ENCODE data around the gene TMEM178A.

DNA sequence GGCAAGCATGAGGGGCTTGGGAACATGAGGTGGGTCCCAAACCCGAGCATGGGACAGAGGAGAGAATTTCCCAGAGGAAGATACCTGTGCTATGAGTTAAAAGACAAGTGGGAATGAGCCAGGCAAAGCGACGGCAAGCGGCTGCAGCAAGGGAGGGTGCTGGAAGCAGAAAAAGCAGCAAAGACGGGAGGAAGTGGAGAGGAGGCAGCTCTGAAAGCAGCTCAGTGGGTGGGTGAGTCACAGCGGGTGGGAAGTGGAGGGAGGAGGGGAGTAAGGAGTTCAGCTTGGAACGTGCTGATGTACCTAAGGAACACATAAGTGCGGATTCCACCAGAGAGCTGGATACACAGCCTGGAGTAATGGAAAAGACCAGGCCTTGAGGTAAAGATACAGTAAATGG is 71.9 kb downstream of the TMEM178A start:
- TF ChIP-seq, protein P1, sequence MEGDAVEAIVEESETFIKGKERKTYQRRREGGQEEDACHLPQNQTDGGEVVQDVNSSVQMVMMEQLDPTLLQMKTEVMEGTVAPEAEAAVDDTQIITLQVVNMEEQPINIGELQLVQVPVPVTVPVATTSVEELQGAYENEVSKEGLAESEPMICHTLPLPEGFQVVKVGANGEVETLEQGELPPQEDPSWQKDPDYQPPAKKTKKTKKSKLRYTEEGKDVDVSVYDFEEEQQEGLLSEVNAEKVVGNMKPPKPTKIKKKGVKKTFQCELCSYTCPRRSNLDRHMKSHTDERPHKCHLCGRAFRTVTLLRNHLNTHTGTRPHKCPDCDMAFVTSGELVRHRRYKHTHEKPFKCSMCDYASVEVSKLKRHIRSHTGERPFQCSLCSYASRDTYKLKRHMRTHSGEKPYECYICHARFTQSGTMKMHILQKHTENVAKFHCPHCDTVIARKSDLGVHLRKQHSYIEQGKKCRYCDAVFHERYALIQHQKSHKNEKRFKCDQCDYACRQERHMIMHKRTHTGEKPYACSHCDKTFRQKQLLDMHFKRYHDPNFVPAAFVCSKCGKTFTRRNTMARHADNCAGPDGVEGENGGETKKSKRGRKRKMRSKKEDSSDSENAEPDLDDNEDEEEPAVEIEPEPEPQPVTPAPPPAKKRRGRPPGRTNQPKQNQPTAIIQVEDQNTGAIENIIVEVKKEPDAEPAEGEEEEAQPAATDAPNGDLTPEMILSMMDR (IDR thresholded peaks at IDR 0.05) = no peak
- TF ChIP-seq POLR2A (IDR thresholded peaks at IDR 0.05) = no peak

Data from lower leg skin (tissue), 3 donors.